Suppressor macrophage treated with lipopolysaccharide for 1 hour (primary cell): ENCODE measurements around the gene PDIK1L.
"Not testable (repeated sequence)": the region's sequence is repeated elsewhere in the genome, so short reads cannot be mapped to it uniquely, and the experiment has no call there.

Experiments used
- DNase-seq, 3 donors: peaks; one replicate each; pipeline ENCODE4 v3.0.0-alpha.2; 2020 to 2022

The PDIK1L gene

GRCh38 chr1:26092422-26092821 lies 19.2 kb upstream of the PDIK1L start:
- no peak for DNase-seq

GRCh38 chr1:26093569-26093968 lies 18.1 kb upstream of the PDIK1L start:
- DNase-seq: not testable (repeated sequence)

GRCh38 chr1:26094076-26094669 lies 17.5 kb upstream of the PDIK1L start:
- DNase-seq: no peak

GRCh38 chr1:26094677-26095383 lies 16.8 kb upstream of the PDIK1L start:
- DNase-seq: no peak

GRCh38 chr1:26096471-26096870 lies 15.2 kb upstream of the PDIK1L start:
- DNase-seq: no peak

GRCh38 chr1:26097696-26098095 lies 13.9 kb upstream of the PDIK1L start:
- no peak for DNase-seq

- DNase-seq: no peak
Measured at GRCh38 chr1:26098602-26099001, 13.0 kb upstream of the PDIK1L start.

GRCh38 chr1:26099780-26100179 lies 11.8 kb upstream of the PDIK1L start:
- no peak for DNase-seq

GRCh38 chr1:26100204-26100603 lies 11.4 kb upstream of the PDIK1L start:
- not testable (repeated sequence) for DNase-seq

- DNase-seq: no peak
Measured at GRCh38 chr1:26102119-26102518, 9.5 kb upstream of the PDIK1L start.

GRCh38 chr1:26102526-26102925 lies 9.1 kb upstream of the PDIK1L start:
- no peak for DNase-seq

GRCh38 chr1:26105226-26105548 lies 6.4 kb upstream of the PDIK1L start:
- not testable (repeated sequence) for DNase-seq

- DNase-seq: no peak
Measured at GRCh38 chr1:26109229-26110164, 2.1 kb upstream of the PDIK1L start.

- DNase-seq: peak; percentile 66 to 90 (median 78)
Measured at GRCh38 chr1:26110731-26111529, 694 bp upstream of the PDIK1L start.

- DNase-seq: peak; percentile 35 to 55 (median 41)
Measured at GRCh38 chr1:26112407-26112775, 767 bp downstream of the PDIK1L start.

GRCh38 chr1:26114165-26114927 lies 2.7 kb downstream of the PDIK1L start:
- no peak for DNase-seq

GRCh38 chr1:26119892-26120608 lies 8.4 kb downstream of the PDIK1L start:
- DNase-seq: no peak

GRCh38 chr1:26121854-26122773 lies 10.5 kb downstream of the PDIK1L start:
- DNase-seq: peak; percentile 67 to 81 (median 81)

GRCh38 chr1:26122988-26123973 lies 11.7 kb downstream of the PDIK1L start:
- DNase-seq: peak; percentile 43 to 72 (median 59)
